KMS-11 (cell line): Measurements from ENCODE around the gene CYP2A13.

ENCODE experiments used
- H2AFZ ChIP-seq: fragments of 200-600 bp; sonication (generic); 2 replicates; pipeline ENCODE4 v1.6.1; 2016; ENCODE audit warnings: antibody characterized with exemption, mixed run types, low read depth
- H3K27ac ChIP-seq: fragments of 200-600 bp; sonication (generic); 2 replicates; pipeline ENCODE4 v1.6.1; 2016; ENCODE audit warnings: mild to moderate bottlenecking, mixed run types
- H3K27me3 ChIP-seq: fragments of 200-600 bp; sonication (generic); 2 replicates; pipeline ENCODE4 v1.6.1; 2017; ENCODE audit warnings: mild to moderate bottlenecking, low read depth, mixed run types, moderate library complexity; ENCODE audit not compliant: insufficient read depth
- H3K36me3 ChIP-seq: fragments of 200-600 bp; sonication (generic); 2 replicates; pipeline ENCODE4 v1.6.1; 2017; ENCODE audit warnings: mild to moderate bottlenecking, mixed run types; ENCODE audit not compliant: insufficient read depth
- H3K4me1 ChIP-seq: fragments of 200-600 bp; sonication (generic); 2 replicates; pipeline ENCODE4 v1.6.1; 2016; ENCODE audit warnings: mild to moderate bottlenecking, low read depth, mixed run types; ENCODE audit not compliant: poor library complexity, severe bottlenecking
- H3K4me2 ChIP-seq: fragments of 200-600 bp; sonication (generic); 2 replicates; pipeline ENCODE4 v1.7.0; 2016; ENCODE audit warnings: mild to moderate bottlenecking, mixed run types
- H3K4me3 ChIP-seq: fragments of 200-600 bp; sonication (generic); IDR thresholded peaks from 2 replicates; pipeline ENCODE4 v1.6.1; 2017; ENCODE audit warnings: low read depth, low read length, mixed read lengths; ENCODE audit not compliant: insufficient read depth
- H3K79me2 ChIP-seq: fragments of 200-600 bp; sonication (generic); 2 replicates; pipeline ENCODE4 v1.6.1; 2016; ENCODE audit warnings: low read depth, mixed run types; ENCODE audit not compliant: insufficient read depth
- H3K9ac ChIP-seq: fragments of 200-600 bp; sonication (generic); 2 replicates; pipeline ENCODE4 v1.6.1; 2016; ENCODE audit warnings: mild to moderate bottlenecking, mixed run types
- H4K20me1 ChIP-seq: fragments of 200-600 bp; sonication (generic); 2 replicates; pipeline ENCODE4 v1.6.1; 2016; ENCODE audit warnings: mild to moderate bottlenecking, mixed run types; ENCODE audit not compliant: insufficient read depth
- TF ChIP-seq, protein P1 (sequence below): fragments of 200-600 bp; sonication (generic); conservative IDR thresholded peaks from 2 replicates; pipeline ENCODE4 v1.6.1; 2017; ENCODE audit warnings: low read depth, mild to moderate bottlenecking, antibody characterized with exemption, low read length, moderate library complexity, mixed read lengths

CYP2A13 gene

GRCh38 chr19:41089959-41090358 is 1.7 kb downstream of the CYP2A13 start:
- TF ChIP-seq, protein P1, sequence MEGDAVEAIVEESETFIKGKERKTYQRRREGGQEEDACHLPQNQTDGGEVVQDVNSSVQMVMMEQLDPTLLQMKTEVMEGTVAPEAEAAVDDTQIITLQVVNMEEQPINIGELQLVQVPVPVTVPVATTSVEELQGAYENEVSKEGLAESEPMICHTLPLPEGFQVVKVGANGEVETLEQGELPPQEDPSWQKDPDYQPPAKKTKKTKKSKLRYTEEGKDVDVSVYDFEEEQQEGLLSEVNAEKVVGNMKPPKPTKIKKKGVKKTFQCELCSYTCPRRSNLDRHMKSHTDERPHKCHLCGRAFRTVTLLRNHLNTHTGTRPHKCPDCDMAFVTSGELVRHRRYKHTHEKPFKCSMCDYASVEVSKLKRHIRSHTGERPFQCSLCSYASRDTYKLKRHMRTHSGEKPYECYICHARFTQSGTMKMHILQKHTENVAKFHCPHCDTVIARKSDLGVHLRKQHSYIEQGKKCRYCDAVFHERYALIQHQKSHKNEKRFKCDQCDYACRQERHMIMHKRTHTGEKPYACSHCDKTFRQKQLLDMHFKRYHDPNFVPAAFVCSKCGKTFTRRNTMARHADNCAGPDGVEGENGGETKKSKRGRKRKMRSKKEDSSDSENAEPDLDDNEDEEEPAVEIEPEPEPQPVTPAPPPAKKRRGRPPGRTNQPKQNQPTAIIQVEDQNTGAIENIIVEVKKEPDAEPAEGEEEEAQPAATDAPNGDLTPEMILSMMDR, result no peak
- Histone ChIP-seq H3K4me1 (no peaks in the 10 kb centered on the region), H3K79me2 (no peaks in the 10 kb centered on the region), H3K27ac (no peak overlapping the region), H4K20me1 (no peaks in the 10 kb centered on the region), H3K4me3 (no peak overlapping the region), H3K4me2 (no peak overlapping the region), H3K27me3 (no peaks in the 10 kb centered on the region), H3K9ac (no peak overlapping the region), H3K36me3 (no peaks in the 10 kb centered on the region), H2AFZ (no peak overlapping the region)

DNA sequence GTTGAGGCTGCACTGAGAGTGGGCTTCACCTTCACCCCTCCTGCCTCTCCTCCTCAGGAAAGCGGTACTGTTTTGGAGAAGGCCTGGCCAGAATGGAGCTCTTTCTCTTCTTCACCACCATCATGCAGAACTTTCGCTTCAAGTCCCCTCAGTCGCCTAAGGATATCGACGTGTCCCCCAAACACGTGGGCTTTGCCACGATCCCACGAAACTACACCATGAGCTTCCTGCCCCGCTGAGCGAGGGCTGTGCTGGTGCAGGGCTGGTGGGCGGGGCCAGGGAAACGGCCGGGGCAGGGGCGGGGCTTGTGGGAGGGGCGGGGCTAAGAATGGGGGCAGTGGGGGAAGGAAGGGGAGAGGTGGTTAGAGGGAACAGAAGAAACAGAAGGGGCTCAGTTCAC is 7.5 kb downstream of the CYP2A13 start:
- no peak overlapping the region for H3K4me2 ChIP-seq
- H3K9ac ChIP-seq, result no peak overlapping the region
- H3K27ac ChIP-seq, result no peak overlapping the region
- H3K4me3 ChIP-seq, result no peak overlapping the region
- no peaks in the 10 kb centered on the region for H3K79me2 ChIP-seq
- H3K36me3 ChIP-seq, result no peaks in the 10 kb centered on the region
- no peak overlapping the region for H2AFZ ChIP-seq
- TF ChIP-seq, protein P1, result no peak
- no peaks in the 10 kb centered on the region for H3K27me3 ChIP-seq
- no peaks in the 10 kb centered on the region for H4K20me1 ChIP-seq
- no peaks in the 10 kb centered on the region for H3K4me1 ChIP-seq

- TF ChIP-seq, protein P1, result no peak
- Histone ChIP-seq H3K27ac (no peak overlapping the region), H3K27me3 (no peaks in the 10 kb centered on the region), H3K4me3 (no peak overlapping the region), H3K9ac (no peak overlapping the region), H4K20me1 (no peaks in the 10 kb centered on the region), H3K4me2 (no peak overlapping the region), H3K79me2 (no peaks in the 10 kb centered on the region), H2AFZ (no peak overlapping the region), H3K36me3 (no peaks in the 10 kb centered on the region), H3K4me1 (no peaks in the 10 kb centered on the region)
Measured at GRCh38 chr19:41096353-41096752, 8.1 kb downstream of the CYP2A13 start.

DNA sequence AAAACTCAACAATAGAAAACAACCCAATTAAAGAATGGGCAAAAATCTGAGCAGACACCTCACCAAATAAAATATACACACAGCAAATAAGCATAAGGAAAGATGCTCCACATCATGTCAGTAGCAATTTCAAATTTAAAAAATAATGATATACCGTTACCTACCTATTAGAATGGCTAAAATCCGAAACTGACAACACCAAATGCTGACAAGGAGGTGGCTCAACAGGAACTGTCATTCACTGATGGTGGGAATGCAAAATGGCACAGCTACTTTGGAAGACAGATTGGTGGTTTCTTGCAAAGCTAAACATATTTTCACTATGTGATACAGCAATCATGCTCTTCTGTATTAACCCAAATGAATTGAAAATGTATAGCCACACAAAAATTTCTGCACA is 9.1 kb downstream of the CYP2A13 start:
- no peaks in the 10 kb centered on the region for H3K4me1 ChIP-seq
- no peaks in the 10 kb centered on the region for H3K79me2 ChIP-seq
- H2AFZ ChIP-seq, result no peak overlapping the region
- H3K36me3 ChIP-seq, result no peaks in the 10 kb centered on the region
- H3K27ac ChIP-seq, result no peak overlapping the region
- no peak overlapping the region for H3K4me2 ChIP-seq
- no peak overlapping the region for H3K9ac ChIP-seq
- H3K4me3 ChIP-seq, result no peak overlapping the region
- H4K20me1 ChIP-seq, result no peaks in the 10 kb centered on the region
- TF ChIP-seq, protein P1, result no peak
- no peaks in the 10 kb centered on the region for H3K27me3 ChIP-seq
